ENCODE measurements around the gene ORC6. TPM values are rescaled to one million over a fixed set of nuclear protein-coding genes. Genes with fewer than 3 reads are reported as not detected.

ORC6 gene
- total and polyA plus RNA-seq, 2 donors (not counting 1 experiment from before 2014, with no cell fraction given) = 4.7 to 4.8 TPM

- Mint-ChIP-seq H3K9me3 (ENCODE audit: insufficient read depth) (no peaks in the 10 kb centered on the region), H3K4me1 (peaks cover 14% of the 10 kb centered on the region), H3K27ac (no peak overlapping the region), H3K4me3 (no peak overlapping the region), H3K27me3 (no peaks in the 10 kb centered on the region)
- Histone ChIP-seq H2AFZ (ENCODE audit: insufficient read depth, low read depth, low read length, poor library complexity, severe bottlenecking) (no peak overlapping the region), H3K79me2 (ENCODE audit: control insufficient read depth, insufficient read depth, low read length) (no peaks in the 10 kb centered on the region), H3K27me3 (replicated peaks in 1 of 4; ENCODE audit: control extremely low read depth in 1 of 4, control insufficient read depth in 3 of 4, insufficient read depth in 4 of 4, low read length in 3 of 4) (peaks cover 0 to 4% (median 0%) of the 10 kb centered on the region in 4 experiments), H3K4me3 (ENCODE audit: control extremely low read depth in 1 of 5, extremely low read depth in 1 of 5, insufficient read depth in 1 of 5, low read depth in 2 of 5, low read length in 4 of 5) (no peak overlapping the region), H4K20me1 (ENCODE audit: control insufficient read depth, insufficient read depth, low read length, poor library complexity, severe bottlenecking) (no peaks in the 10 kb centered on the region), H3K27ac (ENCODE audit: low read length in 2 of 2) (no peak overlapping the region), H3K9me3 (ENCODE audit: control extremely low read depth in 1 of 3, control insufficient read depth in 2 of 3, insufficient read depth in 1 of 3, low read length in 2 of 3) (no peaks in the 10 kb centered on the region), H3K9ac (ENCODE audit: low read length) (no peak overlapping the region), H3K4me2 (replicated peaks; ENCODE audit: low read depth, low read length, poor library complexity, severe bottlenecking) (peak overlapping the region; percentile 55), H3K36me3 (replicated peaks in 1 of 2; ENCODE audit: control extremely low read depth in 1 of 2, control insufficient read depth in 1 of 2, extremely low read depth in 1 of 2, insufficient read depth in 2 of 2, low read length in 1 of 2) (no peaks in the 10 kb centered on the region), H3K4me1 (ENCODE audit: control insufficient read depth in 2 of 2, insufficient read depth in 2 of 2, low read length in 2 of 2) (peaks cover 15 to 18% of the 10 kb centered on the region in 2 donors)
- peak; percentile 33 for DNase-seq
- intact Hi-C loops (cut with micrococcal nuclease) = no loop called here
- WGBS (ENCODE audit: insufficient coverage) = no CpG with 5 or more reads among the region's 3 CpGs
- no peak for ATAC-seq (ENCODE audit: low read depth)
- ChIA-PET CTCF (no interaction called here), POLR2A (no interaction called here)
- no peak for TF ChIP-seq EZH2 (IDR thresholded peaks at IDR 0.05; ENCODE audit: borderline replicate concordance, insufficient read depth, low read depth, low read length, poor library complexity, severe bottlenecking)
- TF ChIP-seq, protein P1, sequence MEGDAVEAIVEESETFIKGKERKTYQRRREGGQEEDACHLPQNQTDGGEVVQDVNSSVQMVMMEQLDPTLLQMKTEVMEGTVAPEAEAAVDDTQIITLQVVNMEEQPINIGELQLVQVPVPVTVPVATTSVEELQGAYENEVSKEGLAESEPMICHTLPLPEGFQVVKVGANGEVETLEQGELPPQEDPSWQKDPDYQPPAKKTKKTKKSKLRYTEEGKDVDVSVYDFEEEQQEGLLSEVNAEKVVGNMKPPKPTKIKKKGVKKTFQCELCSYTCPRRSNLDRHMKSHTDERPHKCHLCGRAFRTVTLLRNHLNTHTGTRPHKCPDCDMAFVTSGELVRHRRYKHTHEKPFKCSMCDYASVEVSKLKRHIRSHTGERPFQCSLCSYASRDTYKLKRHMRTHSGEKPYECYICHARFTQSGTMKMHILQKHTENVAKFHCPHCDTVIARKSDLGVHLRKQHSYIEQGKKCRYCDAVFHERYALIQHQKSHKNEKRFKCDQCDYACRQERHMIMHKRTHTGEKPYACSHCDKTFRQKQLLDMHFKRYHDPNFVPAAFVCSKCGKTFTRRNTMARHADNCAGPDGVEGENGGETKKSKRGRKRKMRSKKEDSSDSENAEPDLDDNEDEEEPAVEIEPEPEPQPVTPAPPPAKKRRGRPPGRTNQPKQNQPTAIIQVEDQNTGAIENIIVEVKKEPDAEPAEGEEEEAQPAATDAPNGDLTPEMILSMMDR (IDR thresholded peaks at IDR 0.05) = no peak
Measured at GRCh38 chr16:46712911-46713310, 23.5 kb downstream of the ORC6 start.

DNA sequence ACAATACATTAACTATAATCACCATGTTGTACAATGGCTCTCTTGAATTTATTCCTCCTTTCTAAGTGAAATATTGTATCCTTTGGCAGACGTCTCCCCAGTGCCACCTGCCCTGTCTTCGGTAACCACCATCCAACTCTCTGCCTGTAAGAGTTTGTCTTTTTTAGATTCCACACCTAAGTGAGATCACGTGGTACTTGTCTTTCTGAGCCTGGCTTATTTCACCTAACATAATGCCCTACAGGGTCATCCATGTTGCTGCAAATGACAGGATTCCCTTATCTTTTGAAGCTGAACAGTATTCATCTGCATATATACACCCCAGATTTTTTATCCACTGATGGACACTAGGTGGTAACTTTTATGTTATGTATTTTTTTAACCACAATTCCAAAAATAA lies 24.2 kb downstream of the ORC6 start:
- Histone ChIP-seq H3K4me3 (ENCODE audit: control extremely low read depth in 1 of 5, extremely low read depth in 1 of 5, insufficient read depth in 1 of 5, low read depth in 2 of 5, low read length in 4 of 5) (no peak overlapping the region), H4K20me1 (ENCODE audit: control insufficient read depth, insufficient read depth, low read length, poor library complexity, severe bottlenecking) (no peaks in the 10 kb centered on the region), H2AFZ (ENCODE audit: insufficient read depth, low read depth, low read length, poor library complexity, severe bottlenecking) (no peak overlapping the region), H3K4me2 (replicated peaks; ENCODE audit: low read depth, low read length, poor library complexity, severe bottlenecking) (no peak overlapping the region), H3K27ac (ENCODE audit: low read length in 2 of 2) (no peak overlapping the region), H3K4me1 (ENCODE audit: control insufficient read depth in 2 of 2, insufficient read depth in 2 of 2, low read length in 2 of 2) (peaks cover 15 to 18% of the 10 kb centered on the region in 2 donors), H3K9me3 (ENCODE audit: control extremely low read depth in 1 of 3, control insufficient read depth in 2 of 3, insufficient read depth in 1 of 3, low read length in 2 of 3) (no peaks in the 10 kb centered on the region), H3K36me3 (replicated peaks in 1 of 2; ENCODE audit: control extremely low read depth in 1 of 2, control insufficient read depth in 1 of 2, extremely low read depth in 1 of 2, insufficient read depth in 2 of 2, low read length in 1 of 2) (no peaks in the 10 kb centered on the region), H3K9ac (ENCODE audit: low read length) (no peak overlapping the region), H3K79me2 (ENCODE audit: control insufficient read depth, insufficient read depth, low read length) (no peaks in the 10 kb centered on the region), H3K27me3 (replicated peaks in 1 of 4; ENCODE audit: control extremely low read depth in 1 of 4, control insufficient read depth in 3 of 4, insufficient read depth in 4 of 4, low read length in 3 of 4) (peaks cover 0 to 4% (median 0%) of the 10 kb centered on the region in 4 experiments)
- Mint-ChIP-seq H3K4me1 (peaks cover 14% of the 10 kb centered on the region), H3K27me3 (no peaks in the 10 kb centered on the region), H3K9me3 (ENCODE audit: insufficient read depth) (no peaks in the 10 kb centered on the region), H3K4me3 (no peak overlapping the region), H3K27ac (no peak overlapping the region)
- intact Hi-C loops (cut with micrococcal nuclease) = no loop called here
- no peak for TF ChIP-seq EZH2 (IDR thresholded peaks at IDR 0.05; ENCODE audit: borderline replicate concordance, insufficient read depth, low read depth, low read length, poor library complexity, severe bottlenecking)
- TF ChIP-seq, protein P1 (IDR thresholded peaks at IDR 0.05) = no peak
- CTCF ChIA-PET = no interaction called here
- WGBS (ENCODE audit: insufficient coverage) = 90% methylated on average over 3 of the region's 3 CpGs
- POLR2A ChIA-PET = no interaction called here
- ATAC-seq (ENCODE audit: low read depth) (no peak), DNase-seq (no peak)

All from B cell (primary cell).